ENCODE results near the gene TTLL5.
"Not testable (repeated sequence)": the region's sequence is repeated elsewhere in the genome, so short reads cannot be mapped to it uniquely, and the experiment has no call there.

TTLL5 gene

GRCh38 chr14:75925141-75925840 lies 264.2 kb downstream of the TTLL5 start:
- not testable (repeated sequence) for DNase-seq

GRCh38 chr14:75926431-75927115 lies 265.5 kb downstream of the TTLL5 start:
- DNase-seq: no peak

GRCh38 chr14:75927564-75928087 lies 266.6 kb downstream of the TTLL5 start:
- DNase-seq: no peak

GRCh38 chr14:75928690-75929181 lies 267.7 kb downstream of the TTLL5 start:
- no peak for DNase-seq

- DNase-seq: no peak
Measured at GRCh38 chr14:75933712-75934296, 272.8 kb downstream of the TTLL5 start.

GRCh38 chr14:75934998-75935628 lies 274.1 kb downstream of the TTLL5 start:
- no peak for DNase-seq

GRCh38 chr14:75939200-75939599 lies 278.2 kb downstream of the TTLL5 start:
- DNase-seq: no peak

GRCh38 chr14:75941030-75941429 lies 280.0 kb downstream of the TTLL5 start:
- no peak for DNase-seq

- no peak for DNase-seq
Measured at GRCh38 chr14:75944607-75945241, 283.7 kb downstream of the TTLL5 start.

GRCh38 chr14:75946785-75947184 lies 285.7 kb downstream of the TTLL5 start:
- no peak for DNase-seq

GRCh38 chr14:75952489-75952888 lies 291.4 kb downstream of the TTLL5 start:
- DNase-seq: no peak

GRCh38 chr14:75959031-75959430 lies 298.0 kb downstream of the TTLL5 start:
- no peak for DNase-seq

- DNase-seq: no peak
Measured at GRCh38 chr14:75960231-75960630, 299.2 kb downstream of the TTLL5 start.

- no peak for DNase-seq
Measured at GRCh38 chr14:75961662-75962061, 300.6 kb downstream of the TTLL5 start.

- no peak for DNase-seq
Measured at GRCh38 chr14:75967866-75968265, 306.8 kb downstream of the TTLL5 start.

- DNase-seq: no peak
Measured at GRCh38 chr14:75968456-75968855, 307.4 kb downstream of the TTLL5 start.

GRCh38 chr14:75969126-75969525 lies 308.1 kb downstream of the TTLL5 start:
- DNase-seq: no peak

- no peak for DNase-seq
Measured at GRCh38 chr14:75969891-75970290, 308.8 kb downstream of the TTLL5 start.

GRCh38 chr14:75970989-75971388 lies 309.9 kb downstream of the TTLL5 start:
- no peak for DNase-seq

GRCh38 chr14:75971509-75971908 lies 310.5 kb downstream of the TTLL5 start:
- DNase-seq: no peak

GRCh38 chr14:75972801-75973421 lies 311.9 kb downstream of the TTLL5 start:
- no peak for DNase-seq
